ENCODE results near the gene NXPE4. TPM values are rescaled to one million over a fixed set of nuclear protein-coding genes. Genes with fewer than 3 reads are reported as not detected.

The NXPE4 gene
- polyA plus RNA-seq, 3 donors = not detected

- H3K9ac ChIP-seq (ENCODE audit: insufficient read depth, low read length, poor library complexity, severe bottlenecking) = no peak overlapping the region
- no CpG with 5 or more reads among the region's 1 CpG for WGBS (ENCODE audit: insufficient coverage)
- H3K4me3 Mint-ChIP-seq = no peak overlapping the region
- no peaks in the 10 kb centered on the region for H3K36me3 Mint-ChIP-seq
- no peak overlapping the region for H3K4me3 ChIP-seq (replicated peaks in 1 of 3; ENCODE audit: low read depth in 2 of 3, low read length in 3 of 3)
- H3K4me2 ChIP-seq (replicated peaks; ENCODE audit: extremely low read depth, low read length, poor library complexity, severe bottlenecking) = no peak overlapping the region
- intact Hi-C loops (cut with micrococcal nuclease) = no loop called here
- DNase-seq = no peak
- no peak overlapping the region for H3K27ac Mint-ChIP-seq
- no peak overlapping the region for H3K27ac ChIP-seq (ENCODE audit: low read depth in 1 of 2, low read length in 2 of 2)
- no peaks in the 10 kb centered on the region for H3K36me3 ChIP-seq (replicated peaks in 1 of 2; ENCODE audit: control insufficient read depth in 1 of 2, insufficient read depth in 2 of 2, low read length in 2 of 2)
- peaks cover 0 to 2% (median 0%) of the 10 kb centered on the region in 3 donors for H3K27me3 Mint-ChIP-seq (ENCODE audit: low read depth in 3 of 3)
- peaks cover 5 to 6% of the 10 kb centered on the region in 2 donors for H3K9me3 ChIP-seq (replicated peaks in 1 of 2; ENCODE audit: control insufficient read depth in 1 of 2, insufficient read depth in 1 of 2, low read length in 2 of 2)
- no peak overlapping the region for H2AFZ ChIP-seq (ENCODE audit: insufficient read depth, low read depth, low read length, poor library complexity, severe bottlenecking)
- H3K79me2 ChIP-seq (ENCODE audit: insufficient read depth, low read length) = no peaks in the 10 kb centered on the region
- no peaks in the 10 kb centered on the region for H3K4me1 ChIP-seq (ENCODE audit: control insufficient read depth in 1 of 2, insufficient read depth in 2 of 2, low read length in 2 of 2)
- H3K4me1 Mint-ChIP-seq = no peaks in the 10 kb centered on the region
- TF ChIP-seq, protein P1, sequence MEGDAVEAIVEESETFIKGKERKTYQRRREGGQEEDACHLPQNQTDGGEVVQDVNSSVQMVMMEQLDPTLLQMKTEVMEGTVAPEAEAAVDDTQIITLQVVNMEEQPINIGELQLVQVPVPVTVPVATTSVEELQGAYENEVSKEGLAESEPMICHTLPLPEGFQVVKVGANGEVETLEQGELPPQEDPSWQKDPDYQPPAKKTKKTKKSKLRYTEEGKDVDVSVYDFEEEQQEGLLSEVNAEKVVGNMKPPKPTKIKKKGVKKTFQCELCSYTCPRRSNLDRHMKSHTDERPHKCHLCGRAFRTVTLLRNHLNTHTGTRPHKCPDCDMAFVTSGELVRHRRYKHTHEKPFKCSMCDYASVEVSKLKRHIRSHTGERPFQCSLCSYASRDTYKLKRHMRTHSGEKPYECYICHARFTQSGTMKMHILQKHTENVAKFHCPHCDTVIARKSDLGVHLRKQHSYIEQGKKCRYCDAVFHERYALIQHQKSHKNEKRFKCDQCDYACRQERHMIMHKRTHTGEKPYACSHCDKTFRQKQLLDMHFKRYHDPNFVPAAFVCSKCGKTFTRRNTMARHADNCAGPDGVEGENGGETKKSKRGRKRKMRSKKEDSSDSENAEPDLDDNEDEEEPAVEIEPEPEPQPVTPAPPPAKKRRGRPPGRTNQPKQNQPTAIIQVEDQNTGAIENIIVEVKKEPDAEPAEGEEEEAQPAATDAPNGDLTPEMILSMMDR (IDR thresholded peaks at IDR 0.05) = no peak
- no peaks in the 10 kb centered on the region for H4K20me1 ChIP-seq (ENCODE audit: insufficient read depth, low read length)
- no peaks in the 10 kb centered on the region for H3K27me3 ChIP-seq (ENCODE audit: control insufficient read depth in 2 of 2, insufficient read depth in 2 of 2, low read length in 2 of 2)
- H3K9me3 Mint-ChIP-seq = peaks cover 4 to 15% (median 7%) of the 10 kb centered on the region in 7 donors
These were observed 71.5 kb downstream of the NXPE4 start for GRCh38 chr11:114524122-114524521.

- Histone ChIP-seq H3K36me3 (replicated peaks in 1 of 2; ENCODE audit: control insufficient read depth in 1 of 2, insufficient read depth in 2 of 2, low read length in 2 of 2) (no peaks in the 10 kb centered on the region), H3K4me3 (replicated peaks in 1 of 3; ENCODE audit: low read depth in 2 of 3, low read length in 3 of 3) (no peak overlapping the region), H3K27ac (ENCODE audit: low read depth in 1 of 2, low read length in 2 of 2) (no peak overlapping the region), H3K9me3 (replicated peaks in 1 of 2; ENCODE audit: control insufficient read depth in 1 of 2, insufficient read depth in 1 of 2, low read length in 2 of 2) (peaks cover 5 to 6% of the 10 kb centered on the region in 2 donors), H3K9ac (ENCODE audit: insufficient read depth, low read length, poor library complexity, severe bottlenecking) (no peak overlapping the region), H3K4me1 (ENCODE audit: control insufficient read depth in 1 of 2, insufficient read depth in 2 of 2, low read length in 2 of 2) (no peaks in the 10 kb centered on the region), H3K27me3 (ENCODE audit: control insufficient read depth in 2 of 2, insufficient read depth in 2 of 2, low read length in 2 of 2) (no peaks in the 10 kb centered on the region), H4K20me1 (ENCODE audit: insufficient read depth, low read length) (no peaks in the 10 kb centered on the region), H3K4me2 (replicated peaks; ENCODE audit: extremely low read depth, low read length, poor library complexity, severe bottlenecking) (no peak overlapping the region), H2AFZ (ENCODE audit: insufficient read depth, low read depth, low read length, poor library complexity, severe bottlenecking) (no peak overlapping the region), H3K79me2 (ENCODE audit: insufficient read depth, low read length) (no peaks in the 10 kb centered on the region)
- TF ChIP-seq, protein P1 (IDR thresholded peaks at IDR 0.05) = no peak
- Mint-ChIP-seq H3K36me3 (no peaks in the 10 kb centered on the region), H3K4me1 (no peaks in the 10 kb centered on the region), H3K4me3 (no peak overlapping the region), H3K27me3 (ENCODE audit: low read depth in 3 of 3) (peaks cover 0 to 2% (median 0%) of the 10 kb centered on the region in 3 donors), H3K27ac (no peak overlapping the region), H3K9me3 (peaks cover 2 to 15% (median 7%) of the 10 kb centered on the region in 7 donors)
- 88% methylated on average over 1 of the region's 2 CpGs for WGBS (ENCODE audit: insufficient coverage)
- intact Hi-C loops (cut with micrococcal nuclease) = no loop called here
- DNase-seq = no peak
These were observed 72.8 kb downstream of the NXPE4 start for GRCh38 chr11:114522818-114523217.

Small RNAs within 50 kb of the gene (small RNA-seq; reads per million reads assigned to genes)
- not detected for gene RF01210 (ENCODE audit: insufficient read length, low read depth)

Other genes starting within 250 kb of the NXPE4 start
- 10 to 100 TPM in 2 of 3 donors, 1 to 10 TPM in 1; 9.3 to 23.0 (median 14.2) TPM for gene C11orf71, start 195.3 kb downstream of the NXPE4 start, polyA plus RNA-seq
- gene RBM7, start 195.1 kb downstream of the NXPE4 start, polyA plus RNA-seq = 10 to 100 TPM; 27.3 to 36.3 (median 32.4) TPM
- 10 to 100 TPM; 18.0 to 22.5 (median 22.2) TPM for gene REXO2, start 156.3 kb downstream of the NXPE4 start, polyA plus RNA-seq
- gene NXPE1, start 35.9 kb downstream of the NXPE4 start, polyA plus RNA-seq = not detected
- gene NXPE2, start 82.7 kb upstream of the NXPE4 start, polyA plus RNA-seq = not detected

Data from CD14-positive monocyte (primary cell).